ENCODE measurements around the gene PTP4A2.

DNA sequence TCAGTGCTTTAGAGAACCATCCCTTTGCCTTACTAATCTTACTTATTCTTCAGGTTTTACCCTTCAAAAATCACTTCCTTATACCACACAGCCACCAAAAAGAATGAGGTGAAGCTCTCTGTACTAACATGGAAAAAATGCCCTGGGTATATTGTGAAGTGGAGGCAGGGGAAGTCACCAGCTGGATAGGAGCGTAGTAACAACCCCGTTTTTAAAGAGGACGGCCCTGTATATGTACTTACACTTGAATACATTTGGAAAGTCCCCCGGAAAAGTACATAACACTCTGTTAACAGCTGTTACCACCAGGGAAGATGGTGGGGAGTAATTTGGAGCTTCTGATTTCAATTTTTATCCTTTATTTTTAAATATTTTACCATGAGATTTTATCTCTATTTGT, 47.3 kb upstream of the PTP4A2 start:
- TF ChIP-seq, protein P1, sequence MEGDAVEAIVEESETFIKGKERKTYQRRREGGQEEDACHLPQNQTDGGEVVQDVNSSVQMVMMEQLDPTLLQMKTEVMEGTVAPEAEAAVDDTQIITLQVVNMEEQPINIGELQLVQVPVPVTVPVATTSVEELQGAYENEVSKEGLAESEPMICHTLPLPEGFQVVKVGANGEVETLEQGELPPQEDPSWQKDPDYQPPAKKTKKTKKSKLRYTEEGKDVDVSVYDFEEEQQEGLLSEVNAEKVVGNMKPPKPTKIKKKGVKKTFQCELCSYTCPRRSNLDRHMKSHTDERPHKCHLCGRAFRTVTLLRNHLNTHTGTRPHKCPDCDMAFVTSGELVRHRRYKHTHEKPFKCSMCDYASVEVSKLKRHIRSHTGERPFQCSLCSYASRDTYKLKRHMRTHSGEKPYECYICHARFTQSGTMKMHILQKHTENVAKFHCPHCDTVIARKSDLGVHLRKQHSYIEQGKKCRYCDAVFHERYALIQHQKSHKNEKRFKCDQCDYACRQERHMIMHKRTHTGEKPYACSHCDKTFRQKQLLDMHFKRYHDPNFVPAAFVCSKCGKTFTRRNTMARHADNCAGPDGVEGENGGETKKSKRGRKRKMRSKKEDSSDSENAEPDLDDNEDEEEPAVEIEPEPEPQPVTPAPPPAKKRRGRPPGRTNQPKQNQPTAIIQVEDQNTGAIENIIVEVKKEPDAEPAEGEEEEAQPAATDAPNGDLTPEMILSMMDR (IDR thresholded peaks at IDR 0.05), result no peak
- no peak for TF ChIP-seq ZFX (IDR thresholded peaks at IDR 0.05; ENCODE audit: borderline replicate concordance)

Data from 22Rv1 (cell line).